Measurements from ENCODE around the gene FREM1. TPM values are rescaled to one million over a fixed set of nuclear protein-coding genes. Genes with fewer than 3 reads are reported as not detected.

The FREM1 gene, protein sequence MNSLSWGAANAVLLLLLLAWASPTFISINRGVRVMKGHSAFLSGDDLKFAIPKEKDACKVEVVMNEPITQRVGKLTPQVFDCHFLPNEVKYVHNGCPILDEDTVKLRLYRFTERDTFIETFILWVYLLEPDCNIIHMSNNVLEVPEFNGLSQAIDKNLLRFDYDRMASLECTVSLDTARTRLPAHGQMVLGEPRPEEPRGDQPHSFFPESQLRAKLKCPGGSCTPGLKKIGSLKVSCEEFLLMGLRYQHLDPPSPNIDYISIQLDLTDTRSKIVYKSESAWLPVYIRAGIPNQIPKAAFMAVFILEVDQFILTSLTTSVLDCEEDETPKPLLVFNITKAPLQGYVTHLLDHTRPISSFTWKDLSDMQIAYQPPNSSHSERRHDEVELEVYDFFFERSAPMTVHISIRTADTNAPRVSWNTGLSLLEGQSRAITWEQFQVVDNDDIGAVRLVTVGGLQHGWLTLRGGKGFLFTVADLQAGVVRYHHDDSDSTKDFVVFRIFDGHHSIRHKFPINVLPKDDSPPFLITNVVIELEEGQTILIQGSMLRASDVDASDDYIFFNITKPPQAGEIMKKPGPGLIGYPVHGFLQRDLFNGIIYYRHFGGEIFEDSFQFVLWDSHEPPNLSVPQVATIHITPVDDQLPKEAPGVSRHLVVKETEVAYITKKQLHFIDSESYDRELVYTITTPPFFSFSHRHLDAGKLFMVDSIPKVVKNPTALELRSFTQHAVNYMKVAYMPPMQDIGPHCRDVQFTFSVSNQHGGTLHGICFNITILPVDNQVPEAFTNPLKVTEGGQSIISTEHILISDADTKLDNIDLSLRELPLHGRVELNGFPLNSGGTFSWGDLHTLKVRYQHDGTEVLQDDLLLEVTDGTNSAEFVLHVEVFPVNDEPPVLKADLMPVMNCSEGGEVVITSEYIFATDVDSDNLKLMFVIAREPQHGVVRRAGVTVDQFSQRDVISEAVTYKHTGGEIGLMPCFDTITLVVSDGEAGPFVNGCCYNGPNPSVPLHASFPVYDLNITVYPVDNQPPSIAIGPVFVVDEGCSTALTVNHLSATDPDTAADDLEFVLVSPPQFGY (N-terminal part only)
- polyA plus RNA-seq (2013, experiment 1 of 4), result 4.3 TPM
- 2.6 TPM for polyA plus RNA-seq (2013, experiment 2 of 4)
- polyA plus RNA-seq (2013, experiment 3 of 4), result 3.9 TPM
- polyA plus RNA-seq (2013, experiment 4 of 4), result 3.0 TPM

DNA sequence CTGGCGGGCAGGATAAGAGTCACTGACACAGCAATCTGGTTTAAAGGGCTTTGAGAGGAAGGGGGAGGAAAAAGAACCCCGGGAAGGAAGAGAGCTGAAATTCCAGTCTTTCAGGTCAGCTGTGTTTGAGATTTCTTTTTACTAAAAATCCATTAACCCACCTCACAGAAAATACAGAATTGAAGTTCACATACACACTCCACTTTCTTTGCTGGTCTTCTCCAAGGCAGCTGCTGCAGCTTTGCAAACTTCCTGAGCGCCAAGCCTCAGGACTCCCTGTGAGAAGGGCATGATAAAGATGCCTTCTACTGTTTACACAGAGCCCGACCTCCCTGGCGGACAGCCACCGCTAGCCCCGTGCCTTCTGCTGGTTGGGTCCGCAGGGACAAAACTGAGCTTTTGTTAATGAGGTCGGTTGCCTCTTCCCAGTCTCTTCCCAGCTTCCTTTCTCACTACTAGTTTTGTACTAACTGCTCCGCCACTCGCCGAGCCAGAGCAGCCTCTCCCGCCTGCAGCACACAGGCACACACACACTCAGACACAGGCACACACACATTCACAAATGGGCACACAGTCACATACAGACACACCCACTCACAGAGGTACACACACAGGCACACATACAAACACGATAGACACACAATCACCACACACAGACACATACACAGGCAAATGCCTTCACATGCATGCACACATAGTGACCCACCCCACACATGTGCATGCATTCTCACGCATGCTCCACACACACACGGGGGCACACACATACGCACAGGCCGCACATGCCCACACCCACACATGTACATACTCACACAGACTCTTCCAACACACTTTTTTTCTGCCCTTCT lies at the start of gene FREM1:
TSS of gene FREM1 (minus strand) at position 468 of the 845 bp plus-strand sequence. CDS start 41,451 bp downstream, outside the sequence.
- no peaks in the 10 kb centered on the region for H3K36me3 ChIP-seq (ENCODE audit: control insufficient read depth, insufficient read depth, low read length)
- peak within 1 kb of the TSS; percentile 67 for H3K27ac ChIP-seq (ENCODE audit: insufficient read depth, low read depth, low read length, poor library complexity, severe bottlenecking)
- peak within 1 kb of the TSS; percentile 18 for H3K4me3 ChIP-seq (ENCODE audit: insufficient read depth, low read depth, low read length)
- H3K27me3 ChIP-seq (ENCODE audit: control insufficient read depth, insufficient read depth, low read length, poor library complexity, severe bottlenecking), result no peaks in the 10 kb centered on the region
- H3K9me3 ChIP-seq (ENCODE audit: control insufficient read depth, low read length), result no peaks in the 10 kb centered on the region
- H3K4me1 ChIP-seq (ENCODE audit: control insufficient read depth, insufficient read depth, low read length), result peaks cover 35% of the 10 kb centered on the region
- WGBS, 2 experiments, result 25 to 27% methylated on average over 18 of the region's 18 CpGs

DNA sequence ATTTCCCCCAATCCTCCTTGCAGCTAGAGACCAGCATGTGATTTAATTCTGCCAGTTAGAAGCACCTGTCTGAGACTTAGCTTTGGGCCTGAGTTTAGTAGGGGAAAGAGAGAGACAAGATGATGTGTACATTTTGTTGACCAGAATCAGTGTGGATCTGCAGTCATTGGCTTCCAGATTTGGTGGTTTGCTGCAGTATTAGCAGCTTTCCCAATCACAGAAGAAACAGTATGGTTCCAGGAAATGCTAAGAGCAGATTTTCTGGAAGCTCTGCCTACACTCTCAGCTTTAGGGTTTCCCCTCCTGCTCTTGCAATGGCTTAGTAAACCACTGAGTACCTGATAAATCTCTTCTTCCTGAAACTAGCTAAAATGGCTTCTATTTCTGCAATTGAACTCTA lies 48.8 kb upstream of the FREM1 start:
- Histone ChIP-seq H3K4me1 (ENCODE audit: control insufficient read depth, insufficient read depth, low read length) (no peaks in the 10 kb centered on the region), H3K9me3 (ENCODE audit: control insufficient read depth, low read length) (no peaks in the 10 kb centered on the region), H3K27ac (ENCODE audit: insufficient read depth, low read depth, low read length, poor library complexity, severe bottlenecking) (no peak overlapping the region), H3K27me3 (ENCODE audit: control insufficient read depth, insufficient read depth, low read length, poor library complexity, severe bottlenecking) (no peaks in the 10 kb centered on the region), H3K4me3 (ENCODE audit: insufficient read depth, low read depth, low read length) (no peak overlapping the region), H3K36me3 (ENCODE audit: control insufficient read depth, insufficient read depth, low read length) (no peaks in the 10 kb centered on the region)

DNA sequence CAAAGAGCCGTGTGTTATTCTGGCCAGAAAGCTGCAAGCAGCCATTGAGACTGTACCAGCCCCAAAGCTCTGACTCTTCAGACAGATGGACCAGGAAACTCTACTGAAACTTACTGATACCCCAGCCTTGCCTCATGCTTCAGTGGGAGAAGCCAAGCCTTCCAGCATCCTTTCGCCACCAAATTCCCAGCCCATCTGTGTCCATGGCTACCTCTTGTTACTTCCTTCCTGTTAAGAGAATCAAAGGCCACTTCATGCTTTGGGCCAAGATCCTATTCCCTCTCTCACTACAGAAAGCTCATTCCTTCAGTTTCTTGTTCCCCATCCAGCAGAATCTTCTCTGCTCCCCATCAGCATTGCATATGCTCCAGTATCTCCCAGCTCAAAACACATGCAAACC lies 46.9 kb upstream of the FREM1 start:
- no peaks in the 10 kb centered on the region for H3K9me3 ChIP-seq (ENCODE audit: control insufficient read depth, low read length)
- no peak overlapping the region for H3K27ac ChIP-seq (ENCODE audit: insufficient read depth, low read depth, low read length, poor library complexity, severe bottlenecking)
- no peaks in the 10 kb centered on the region for H3K36me3 ChIP-seq (ENCODE audit: control insufficient read depth, insufficient read depth, low read length)
- no peaks in the 10 kb centered on the region for H3K27me3 ChIP-seq (ENCODE audit: control insufficient read depth, insufficient read depth, low read length, poor library complexity, severe bottlenecking)
- H3K4me1 ChIP-seq (ENCODE audit: control insufficient read depth, insufficient read depth, low read length), result no peaks in the 10 kb centered on the region
- WGBS, 2 experiments, result 68 to 79% methylated on average over 2 of the region's 2 CpGs
- no peak overlapping the region for H3K4me3 ChIP-seq (ENCODE audit: insufficient read depth, low read depth, low read length)

DNA sequence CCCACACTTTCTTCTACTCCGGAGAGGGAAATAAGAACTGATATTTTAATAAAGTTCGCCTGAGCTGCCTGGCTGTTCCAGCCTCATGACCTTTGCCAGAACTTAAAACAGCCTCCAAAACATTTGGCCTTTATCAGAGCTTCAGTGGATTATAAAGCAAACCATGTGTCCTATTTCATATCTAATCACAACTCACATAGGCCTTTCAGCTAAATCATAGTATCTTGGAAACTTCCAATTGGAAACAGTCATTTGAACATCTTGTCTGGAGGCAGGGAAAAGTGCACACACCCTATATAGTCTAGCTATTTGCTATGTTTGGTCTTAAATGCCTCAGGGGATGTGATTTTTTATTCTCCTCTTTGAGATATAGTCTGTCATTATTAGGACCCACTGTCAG lies 46.0 kb upstream of the FREM1 start:
- H3K4me1 ChIP-seq (ENCODE audit: control insufficient read depth, insufficient read depth, low read length), result no peaks in the 10 kb centered on the region
- no peak overlapping the region for H3K27ac ChIP-seq (ENCODE audit: insufficient read depth, low read depth, low read length, poor library complexity, severe bottlenecking)
- H3K4me3 ChIP-seq (ENCODE audit: insufficient read depth, low read depth, low read length), result no peak overlapping the region
- no peaks in the 10 kb centered on the region for H3K9me3 ChIP-seq (ENCODE audit: control insufficient read depth, low read length)
- H3K27me3 ChIP-seq (ENCODE audit: control insufficient read depth, insufficient read depth, low read length, poor library complexity, severe bottlenecking), result no peaks in the 10 kb centered on the region
- no peaks in the 10 kb centered on the region for H3K36me3 ChIP-seq (ENCODE audit: control insufficient read depth, insufficient read depth, low read length)
- WGBS, 2 experiments, result 90 to 100% methylated on average over 2 of the region's 2 CpGs

DNA sequence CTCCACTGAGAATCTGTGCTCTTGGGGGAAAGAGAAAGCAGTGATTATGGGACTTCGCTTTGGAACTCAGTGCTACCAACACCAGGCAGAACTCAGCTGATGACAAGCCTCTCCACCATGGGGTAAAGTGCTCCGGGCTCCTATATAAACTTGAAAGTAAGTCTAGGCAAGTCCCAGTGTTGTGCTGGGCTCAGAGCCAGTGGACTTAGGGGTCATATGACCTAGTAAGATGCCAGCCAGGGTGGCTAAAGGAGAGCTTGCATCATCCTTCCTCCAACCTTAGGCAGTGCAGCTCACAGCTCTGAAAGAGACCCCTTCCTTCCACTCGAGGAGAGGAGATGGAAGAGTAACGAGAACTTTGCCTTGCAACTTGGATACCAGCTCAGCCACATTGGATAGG lies 35.1 kb upstream of the FREM1 start:
- H3K9me3 ChIP-seq (ENCODE audit: control insufficient read depth, low read length), result no peaks in the 10 kb centered on the region
- H3K27ac ChIP-seq (ENCODE audit: insufficient read depth, low read depth, low read length, poor library complexity, severe bottlenecking), result no peak overlapping the region
- 90 to 93% methylated on average over 4 of the region's 4 CpGs for WGBS, 2 experiments
- H3K4me3 ChIP-seq (ENCODE audit: insufficient read depth, low read depth, low read length), result no peak overlapping the region
- H3K27me3 ChIP-seq (ENCODE audit: control insufficient read depth, insufficient read depth, low read length, poor library complexity, severe bottlenecking), result no peaks in the 10 kb centered on the region
- no peaks in the 10 kb centered on the region for H3K4me1 ChIP-seq (ENCODE audit: control insufficient read depth, insufficient read depth, low read length)
- H3K36me3 ChIP-seq (ENCODE audit: control insufficient read depth, insufficient read depth, low read length), result no peaks in the 10 kb centered on the region

DNA sequence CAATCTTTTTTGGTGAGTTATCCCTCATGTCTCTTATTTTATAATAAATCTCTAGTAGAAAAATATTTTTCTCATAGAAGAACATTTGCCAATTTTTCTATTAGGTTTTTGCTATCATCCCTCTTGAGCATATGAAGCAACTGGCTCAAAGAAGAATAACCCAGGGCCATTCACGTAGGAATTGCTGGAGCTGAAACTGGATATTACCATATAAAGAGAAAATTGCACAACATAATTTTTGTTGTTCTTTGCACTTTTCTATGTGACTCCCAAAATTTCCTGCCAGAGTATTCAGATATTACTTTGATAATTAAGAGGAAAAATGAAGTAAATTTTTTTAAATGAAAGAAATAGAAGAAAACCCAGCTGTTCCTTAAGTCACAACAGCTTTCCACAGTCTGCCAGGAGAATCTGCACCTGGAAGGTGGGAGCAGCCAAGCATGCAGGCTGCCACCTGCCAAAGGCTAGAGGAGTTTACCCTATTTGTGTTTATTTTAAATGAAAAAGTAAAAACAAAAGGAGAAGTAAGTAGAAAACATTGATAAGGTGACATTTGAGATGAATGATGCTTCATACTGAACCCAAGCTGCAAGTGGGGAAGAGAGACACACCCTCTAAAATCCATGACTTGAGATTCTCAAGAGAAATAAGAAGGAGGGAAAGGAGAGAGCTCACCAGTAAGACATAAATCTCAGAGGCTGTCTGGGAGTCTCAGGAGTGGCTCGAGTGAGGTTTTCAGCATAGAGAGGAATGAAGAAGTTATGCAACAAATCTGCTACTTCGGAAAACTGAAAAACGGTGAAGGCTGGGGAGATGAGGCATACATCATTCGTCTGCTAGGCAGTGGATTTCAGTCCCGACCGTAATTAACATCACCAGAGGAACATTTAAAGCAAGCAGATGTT lies 31.5 kb upstream of the FREM1 start:
- Histone ChIP-seq H3K4me3 (ENCODE audit: insufficient read depth, low read depth, low read length) (no peak overlapping the region), H3K27me3 (ENCODE audit: control insufficient read depth, insufficient read depth, low read length, poor library complexity, severe bottlenecking) (no peaks in the 10 kb centered on the region), H3K36me3 (ENCODE audit: control insufficient read depth, insufficient read depth, low read length) (no peaks in the 10 kb centered on the region), H3K4me1 (ENCODE audit: control insufficient read depth, insufficient read depth, low read length) (peaks cover 3% of the 10 kb centered on the region), H3K27ac (ENCODE audit: insufficient read depth, low read depth, low read length, poor library complexity, severe bottlenecking) (no peak overlapping the region), H3K9me3 (ENCODE audit: control insufficient read depth, low read length) (no peaks in the 10 kb centered on the region)
- 84 to 89% methylated on average over 6 to 7 of the region's 7 CpGs for WGBS, 2 experiments

DNA sequence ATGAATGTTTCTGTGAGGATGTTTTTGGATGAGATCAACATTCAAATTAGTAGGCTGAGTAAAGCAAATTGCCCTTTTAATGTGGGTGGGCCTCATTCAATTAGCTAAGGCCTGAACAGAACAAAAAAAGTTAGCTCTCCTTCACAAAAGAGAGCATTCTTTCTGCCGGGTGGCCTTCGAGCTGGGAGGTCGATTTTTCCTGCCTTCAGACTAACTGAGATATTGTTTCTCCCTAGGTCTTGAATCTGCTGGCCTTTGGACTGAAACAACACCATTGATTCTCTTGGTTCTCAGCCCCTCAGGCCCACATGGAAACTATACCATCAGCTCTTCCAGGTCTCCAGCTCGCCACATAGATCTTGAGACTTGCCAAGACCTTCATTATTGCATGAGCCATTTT lies 29.1 kb upstream of the FREM1 start:
- Histone ChIP-seq H3K4me1 (ENCODE audit: control insufficient read depth, insufficient read depth, low read length) (peaks cover 12% of the 10 kb centered on the region), H3K36me3 (ENCODE audit: control insufficient read depth, insufficient read depth, low read length) (no peaks in the 10 kb centered on the region), H3K4me3 (ENCODE audit: insufficient read depth, low read depth, low read length) (no peak overlapping the region), H3K9me3 (ENCODE audit: control insufficient read depth, low read length) (no peaks in the 10 kb centered on the region), H3K27ac (ENCODE audit: insufficient read depth, low read depth, low read length, poor library complexity, severe bottlenecking) (no peak overlapping the region), H3K27me3 (ENCODE audit: control insufficient read depth, insufficient read depth, low read length, poor library complexity, severe bottlenecking) (no peaks in the 10 kb centered on the region)
- 37 to 46% methylated on average over 4 of the region's 4 CpGs for WGBS, 2 experiments

DNA sequence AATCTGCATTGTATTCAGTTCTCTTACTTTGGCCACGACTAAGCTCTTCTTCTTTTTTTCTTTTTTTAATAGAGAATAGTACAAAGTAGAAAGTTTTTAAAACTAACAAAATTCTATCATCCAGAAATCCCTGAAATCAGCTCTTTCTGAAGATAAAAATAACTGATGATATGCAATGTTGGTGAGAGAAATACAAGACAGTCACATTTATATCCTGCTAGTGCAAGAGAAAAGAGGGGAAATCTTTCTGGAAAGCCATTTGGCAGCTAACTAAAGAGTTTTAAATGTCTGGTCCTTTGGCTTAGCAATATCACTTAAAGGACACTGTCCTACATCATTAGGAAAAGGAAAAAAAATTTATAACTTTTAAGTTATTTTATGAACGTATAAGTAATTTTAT lies 27.0 kb upstream of the FREM1 start:
- WGBS, 2 experiments, result 60% methylated on average over 1 of the region's 2 CpGs; no CpG with 5 or more reads in 1 of the 2 experiments
- H3K4me3 ChIP-seq (ENCODE audit: insufficient read depth, low read depth, low read length), result no peak overlapping the region
- no peaks in the 10 kb centered on the region for H3K9me3 ChIP-seq (ENCODE audit: control insufficient read depth, low read length)
- peak overlapping the region; percentile 79 for H3K27ac ChIP-seq (ENCODE audit: insufficient read depth, low read depth, low read length, poor library complexity, severe bottlenecking)
- peaks cover 12% of the 10 kb centered on the region for H3K4me1 ChIP-seq (ENCODE audit: control insufficient read depth, insufficient read depth, low read length)
- H3K27me3 ChIP-seq (ENCODE audit: control insufficient read depth, insufficient read depth, low read length, poor library complexity, severe bottlenecking), result no peaks in the 10 kb centered on the region
- no peaks in the 10 kb centered on the region for H3K36me3 ChIP-seq (ENCODE audit: control insufficient read depth, insufficient read depth, low read length)

DNA sequence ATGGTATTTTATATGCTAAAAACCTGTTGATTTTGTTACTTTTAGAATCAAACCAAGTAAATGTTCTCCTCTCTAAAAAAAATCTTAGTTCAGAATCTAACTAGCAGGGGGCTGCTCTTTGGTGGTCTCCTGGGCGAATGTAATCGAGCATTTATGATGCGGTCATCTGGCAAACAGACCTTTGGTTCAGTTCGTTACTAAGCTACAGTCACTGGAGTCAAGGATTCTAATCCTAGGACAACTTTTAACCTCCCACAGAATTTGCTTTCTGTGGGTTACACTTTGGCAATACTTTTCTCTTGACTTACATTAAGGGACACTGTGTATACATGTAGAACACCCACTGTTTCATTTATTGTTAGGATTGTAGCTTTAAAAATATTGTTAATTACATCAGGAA lies 26.3 kb upstream of the FREM1 start:
- WGBS, 2 experiments, result 69 to 78% methylated on average over 4 of the region's 4 CpGs
- H3K4me3 ChIP-seq (ENCODE audit: insufficient read depth, low read depth, low read length), result no peak overlapping the region

More for the DNA sequence above, 26.3 kb upstream of the FREM1 start:
- Histone ChIP-seq H3K27ac (ENCODE audit: insufficient read depth, low read depth, low read length, poor library complexity, severe bottlenecking) (peak overlapping the region; percentile 79), H3K9me3 (ENCODE audit: control insufficient read depth, low read length) (no peaks in the 10 kb centered on the region), H3K27me3 (ENCODE audit: control insufficient read depth, insufficient read depth, low read length, poor library complexity, severe bottlenecking) (no peaks in the 10 kb centered on the region), H3K36me3 (ENCODE audit: control insufficient read depth, insufficient read depth, low read length) (no peaks in the 10 kb centered on the region), H3K4me1 (ENCODE audit: control insufficient read depth, insufficient read depth, low read length) (peaks cover 12% of the 10 kb centered on the region)

All from ectodermal cell (in vitro differentiated cells).